AG08395 (cell line): ENCODE measurements around the gene CCNYL1.
A peak's percentile ranks its signal among the peaks of the same experiment; 100 is the strongest.
"Not testable (repeated sequence)": the region's sequence is repeated elsewhere in the genome, so short reads cannot be mapped to it uniquely, and the experiment has no call there.

Source experiments
- DNase-seq: peaks from one replicate; pipeline ENCODE4 v3.0.0; 2012; ENCODE audit warnings: mixed read lengths, low spot score

CCNYL1 gene

GRCh38 chr2:207734636-207735512 is 23.4 kb downstream of the CCNYL1 start:
- DNase-seq, result no peak

DNA sequence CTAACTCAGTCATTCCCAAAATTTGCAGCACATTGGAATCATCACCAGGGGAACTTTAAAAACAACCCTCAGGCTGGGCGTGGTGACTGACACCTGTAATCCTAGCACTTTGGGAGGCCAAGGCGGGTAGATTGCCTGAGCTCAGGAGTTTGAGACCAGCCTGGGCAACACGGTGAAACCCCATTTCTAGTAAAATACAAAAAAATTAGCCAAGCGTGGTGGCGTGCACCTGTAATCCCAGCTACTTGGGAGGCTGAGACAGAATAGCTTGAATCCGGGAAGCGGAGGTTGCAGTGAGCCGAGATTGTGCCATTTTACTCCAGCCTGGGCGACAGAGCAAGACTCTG is 24.0 kb downstream of the CCNYL1 start:
- not testable (repeated sequence) for DNase-seq

GRCh38 chr2:207743514-207743913 is 32.1 kb downstream of the CCNYL1 start:
- DNase-seq, result no peak

DNA sequence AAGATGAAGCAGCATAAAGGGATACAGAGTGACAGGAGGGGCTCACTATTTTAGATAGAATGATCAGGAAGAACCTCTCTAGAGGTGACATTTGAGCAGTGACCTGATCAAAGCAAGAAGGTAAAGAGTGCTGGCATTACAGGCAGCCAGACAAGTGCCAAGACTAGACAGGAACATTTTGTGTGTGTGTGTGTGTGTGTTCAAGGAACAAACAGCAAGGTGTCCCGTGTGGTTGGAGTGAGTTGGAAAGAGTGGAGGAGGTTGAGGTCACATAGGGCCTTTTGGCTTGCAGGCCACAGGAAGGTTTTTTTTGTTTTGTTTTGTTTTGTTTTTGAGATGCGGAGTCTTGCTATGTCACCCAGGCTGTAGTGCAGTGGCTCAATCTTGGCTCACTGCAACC is 32.6 kb downstream of the CCNYL1 start:
- DNase-seq, result no peak

- DNase-seq, result no peak
Observed at GRCh38 chr2:207744451-207744850, 33.0 kb downstream of the CCNYL1 start.

- DNase-seq, result peak; percentile 77
Observed at GRCh38 chr2:207746131-207746530, 34.7 kb downstream of the CCNYL1 start.

DNA sequence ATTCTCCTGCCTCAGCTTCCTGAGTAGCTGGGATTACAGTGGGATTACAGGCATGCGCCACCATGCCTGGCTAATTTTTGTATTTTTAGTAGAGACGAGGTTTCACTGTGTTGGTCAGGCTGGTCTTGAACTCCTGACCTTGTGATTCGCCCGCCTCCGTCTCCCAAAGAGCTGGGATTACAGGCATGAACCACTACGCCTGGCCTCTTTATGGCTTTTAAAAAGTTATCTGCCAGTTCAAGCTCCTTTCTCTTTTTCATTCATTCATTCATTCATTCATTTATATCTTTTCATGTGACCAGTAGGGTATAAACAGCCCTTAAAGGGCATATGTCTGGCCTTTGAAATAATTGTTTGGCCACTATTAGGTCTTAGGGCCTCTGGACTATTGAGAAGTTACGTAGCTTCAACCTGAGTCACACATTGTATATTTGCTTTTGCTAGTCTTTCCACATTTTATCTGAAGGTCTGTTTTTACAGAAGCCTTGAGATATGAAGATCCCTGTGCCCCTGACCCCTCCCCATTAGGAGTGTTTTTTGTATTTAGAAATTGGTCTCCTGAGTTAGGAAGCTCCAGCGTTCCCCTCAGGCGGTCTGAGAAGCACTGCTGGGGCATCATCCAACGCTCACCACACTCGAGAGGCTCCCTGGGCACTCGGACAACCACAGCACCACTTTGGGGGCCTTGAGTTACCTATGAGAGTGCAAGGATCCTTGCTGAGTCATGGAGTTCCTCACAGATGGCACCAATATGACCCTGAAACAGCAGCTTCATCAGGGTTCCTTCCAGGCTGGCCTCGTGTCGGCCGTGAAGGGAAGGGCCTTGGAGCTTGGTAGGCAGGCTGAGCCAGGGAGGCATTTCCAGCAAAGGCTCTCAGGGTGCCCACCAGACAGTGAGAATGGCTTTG is 36.5 kb downstream of the CCNYL1 start:
- DNase-seq, result no peak

DNA sequence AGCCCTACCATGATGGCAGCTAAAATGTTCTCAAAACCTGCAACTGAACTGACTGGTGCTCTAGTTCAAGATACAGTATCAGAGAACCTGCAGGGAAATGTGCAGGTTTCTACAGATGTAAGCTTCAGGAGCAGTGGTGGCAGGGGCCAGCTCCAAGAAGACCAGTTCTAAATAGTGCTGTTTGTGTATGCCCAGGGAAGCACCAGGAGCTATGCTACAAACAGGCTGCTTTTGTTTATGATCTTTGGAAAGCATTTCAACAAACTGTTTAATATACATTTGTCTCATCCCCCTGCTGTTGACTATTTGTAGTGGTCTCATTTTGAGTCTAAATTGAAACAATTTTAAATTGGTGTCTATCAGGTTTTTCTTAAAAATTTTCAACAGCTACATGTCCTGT is 37.6 kb downstream of the CCNYL1 start:
- no peak for DNase-seq

DNA sequence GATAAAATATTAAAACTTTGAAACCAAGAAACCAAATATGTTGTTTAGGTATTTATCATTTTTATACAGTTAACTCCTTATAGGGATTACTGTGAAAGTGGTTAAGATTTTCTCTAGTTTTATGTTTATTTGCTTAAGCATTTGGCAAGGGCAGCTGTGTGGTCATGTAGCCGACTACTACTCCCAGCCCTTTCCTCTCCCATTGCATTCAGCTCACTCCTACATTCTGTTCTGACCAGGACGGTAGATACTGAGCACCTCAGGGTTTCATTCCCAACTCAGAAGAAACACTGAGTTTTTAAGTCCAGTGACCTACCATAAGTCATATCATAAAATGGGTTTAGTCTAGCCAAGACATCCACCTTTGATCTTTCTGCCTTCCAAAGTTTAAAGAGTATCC is 38.4 kb downstream of the CCNYL1 start:
- DNase-seq, result no peak

GRCh38 chr2:207750345-207750744 is 38.9 kb downstream of the CCNYL1 start:
- DNase-seq, result no peak

DNA sequence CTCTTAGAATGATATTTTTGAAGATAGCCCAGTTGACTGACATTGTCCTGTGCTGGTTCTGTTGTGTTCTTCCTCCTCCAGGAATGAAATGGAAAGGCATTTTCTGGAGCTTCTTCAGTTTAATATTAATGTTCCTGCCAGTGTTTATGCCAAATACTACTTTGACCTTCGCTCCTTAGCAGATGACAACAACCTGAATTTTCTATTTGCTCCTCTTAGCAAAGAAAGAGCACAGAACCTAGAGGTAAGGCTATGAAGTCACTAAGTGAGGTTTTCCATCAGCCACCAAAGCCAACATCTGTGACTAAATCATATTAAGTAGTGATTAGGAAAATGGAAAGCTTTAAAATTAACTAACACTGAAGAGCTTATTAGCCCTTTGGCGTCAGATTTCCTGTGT is 39.4 kb downstream of the CCNYL1 start:
- no peak for DNase-seq

- not testable (repeated sequence) for DNase-seq
Observed at GRCh38 chr2:207753688-207754087, 42.2 kb downstream of the CCNYL1 start.

GRCh38 chr2:207754498-207755383 is 43.3 kb downstream of the CCNYL1 start:
- DNase-seq, result no peak

GRCh38 chr2:207758025-207758424 is 46.6 kb downstream of the CCNYL1 start:
- DNase-seq, result no peak

GRCh38 chr2:207759890-207760289 is 48.5 kb downstream of the CCNYL1 start:
- no peak for DNase-seq

- DNase-seq, result no peak
Observed at GRCh38 chr2:207760453-207760852, 49.0 kb downstream of the CCNYL1 start.

- DNase-seq, result not testable (repeated sequence)
Observed at GRCh38 chr2:207761426-207761825, 50.0 kb downstream of the CCNYL1 start.

- DNase-seq, result no peak
Observed at GRCh38 chr2:207762146-207762545, 50.7 kb downstream of the CCNYL1 start.

GRCh38 chr2:207763303-207763917 is 52.0 kb downstream of the CCNYL1 start:
- DNase-seq, result no peak

- DNase-seq, result no peak
Observed at GRCh38 chr2:207764096-207764630, 52.7 kb downstream of the CCNYL1 start.

- no peak for DNase-seq
Observed at GRCh38 chr2:207765547-207765946, 54.1 kb downstream of the CCNYL1 start.
